Measurements from ENCODE around the gene THAP11.
A peak's percentile ranks its signal among the peaks of the same experiment; 100 is the strongest.

Gene THAP11

GRCh38 chr16:67883872-67884261, 41.7 kb downstream of the THAP11 start:
- DNase-seq (ENCODE audit: low spot score), result peak; percentile 67

- no peak for DNase-seq (ENCODE audit: low spot score)
Measured at GRCh38 chr16:67884684-67885083, 42.6 kb downstream of the THAP11 start, which contains the start of gene NRN1L. TSS of gene NRN1L (plus strand) at chr16:67884885. CDS start at chr16:67884904, 19 bp downstream.

GRCh38 chr16:67885545-67885944, 43.4 kb downstream of the THAP11 start:
- DNase-seq (ENCODE audit: low spot score), result no peak

GRCh38 chr16:67885976-67886375, 43.9 kb downstream of the THAP11 start:
- no peak for DNase-seq (ENCODE audit: low spot score)

- DNase-seq (ENCODE audit: low spot score), result no peak
Measured at GRCh38 chr16:67886387-67886786, 44.3 kb downstream of the THAP11 start.

- no peak for DNase-seq (ENCODE audit: low spot score)
Measured at GRCh38 chr16:67888331-67888730, 46.2 kb downstream of the THAP11 start.

- no peak for DNase-seq (ENCODE audit: low spot score)
Measured at GRCh38 chr16:67892375-67892774, 50.3 kb downstream of the THAP11 start.

- DNase-seq (ENCODE audit: low spot score), result peak; percentile 92
Measured at GRCh38 chr16:67892899-67893742, 51.0 kb downstream of the THAP11 start, which contains the start of gene PSKH1. TSS of gene PSKH1 (plus strand) at chr16:67893254. CDS start at chr16:67908750, 15,496 bp downstream.
